K562 (cell line): Measurements from ENCODE around the gene ROMO1. TPM values are rescaled to one million over a fixed set of nuclear protein-coding genes. Genes with fewer than 3 reads are reported as not detected.

Experiments
- ATAC-seq: fragments of 200-7000 bp; cut with Tn5 transposase; 3 replicates; pipeline ENCODE4 v1.9.1; 2020; ENCODE audit warnings: moderate library complexity
- BruUV-seq: library from RNA; stranded (reverse); fragments of 400-500 nt; replicated peaks from 2 replicates; lab custom pipeline; 2021; lab: Mats Ljungman, UMichigan
- CTCF ChIA-PET: fragments of 300-600 bp; formaldehyde crosslinking; extraction: SDS; loops from one replicate; lab custom pipeline; 2021; ENCODE audit warnings: low intra/inter-chr PET ratio; lab: Yijun Ruan, JAX
- POLR2A ChIA-PET: fragments of 300-600, 350-650 bp; sonication (Branson Sonifier 250); formaldehyde crosslinking; extraction: SDS; loops from one replicate; lab custom pipeline; 2021; ENCODE audit warnings: antibody characterized with exemption, inconsistent platforms; lab: Yijun Ruan, JAX
- DNase-seq, 4 experiments: peaks; one replicate each; pipeline versions ENCODE4 v3.0.0 to v3.0.0-alpha.2; 2011 to 2018; ENCODE audit warnings: low spot score in 3 of 4, mixed read lengths in 3 of 4; ENCODE audit errors: extremely low read depth in 1 of 4
- FAIRE-seq: peaks from 2 replicates; lab custom pipeline; 2011; peaks lifted over from hg19 to GRCh38; lab: Jason Lieb, UNC
- H2AFZ ChIP-seq: 2 replicates; pipeline ENCODE4 v1.6.0; 2011; ENCODE audit warnings: low read depth, low read length, control low read depth, inconsistent platforms
- H3K27ac ChIP-seq: fragments of 200-600 bp; 3 replicates; pipeline ENCODE4 v1.8.0; 2011; ENCODE audit warnings: low read depth, mild to moderate bottlenecking, control low read depth, inconsistent platforms, low read length, moderate library complexity, mixed read lengths; ENCODE audit errors: extremely low read depth
- H3K27me3 ChIP-seq, 2 experiments: fragments of 300-600 bp in 1 of 2; 2 replicates in 1 of 2; 3 replicates in 1 of 2; pipeline versions ENCODE4 v1.6.0 to v1.8.0; 2011; ENCODE audit warnings: inconsistent platforms in 2 of 2, low read length in 2 of 2, mild to moderate bottlenecking in 1 of 2, mixed read lengths in 1 of 2, moderate library complexity in 1 of 2; ENCODE audit not compliant: control insufficient read depth in 2 of 2, insufficient read depth in 2 of 2
- H3K36me3 ChIP-seq: fragments of 300-600 bp; 3 replicates; pipeline ENCODE4 v1.8.0; 2011; ENCODE audit warnings: mild to moderate bottlenecking, low read length, inconsistent platforms; ENCODE audit not compliant: control insufficient read depth, insufficient read depth
- H3K4me1 ChIP-seq, 2 experiments: fragments of 200-600 bp in 1 of 2; replicated peaks in 1 of 2; 2 replicates in 1 of 2; 3 replicates in 1 of 2; pipeline versions ENCODE4 v1.5.1 to v1.8.0; 2011; ENCODE audit warnings: inconsistent platforms in 2 of 2, low read length in 2 of 2, mild to moderate bottlenecking in 1 of 2, mixed read lengths in 1 of 2, moderate library complexity in 1 of 2; ENCODE audit not compliant: control insufficient read depth in 2 of 2, insufficient read depth in 2 of 2
- H3K4me2 ChIP-seq: 2 replicates; pipeline ENCODE4 v1.6.1; 2011; ENCODE audit warnings: low read length, control low read depth, inconsistent platforms, mixed read lengths; ENCODE audit not compliant: insufficient read depth
- H3K4me3 ChIP-seq: fragments of 200-600 bp; sonication (generic), shearing (Covaris generic); 2 replicates; pipeline ENCODE4 v1.5.1; 2016; ENCODE audit warnings: control low read depth, inconsistent platforms
- H3K79me2 ChIP-seq: fragments of 200-600 bp; 3 replicates; pipeline ENCODE4 v1.8.0; 2011; ENCODE audit warnings: low read length, inconsistent platforms; ENCODE audit not compliant: control insufficient read depth, insufficient read depth
- H3K9ac ChIP-seq, 2 experiments: 2 replicates each; pipeline versions ENCODE4 v1.6.0 to v1.6.1; 2011; ENCODE audit warnings: low read depth in 2 of 2, low read length in 2 of 2, control low read depth in 1 of 2, inconsistent platforms in 1 of 2, mild to moderate bottlenecking in 1 of 2, mixed read lengths in 1 of 2; ENCODE audit not compliant: insufficient read depth in 1 of 2
- H3K9me1 ChIP-seq: one replicate; pipeline ENCODE4 v1.6.0; 2011; ENCODE audit warnings: inconsistent platforms, mild to moderate bottlenecking, low read length, moderate library complexity; ENCODE audit not compliant: control insufficient read depth, insufficient read depth
- H3K9me3 ChIP-seq: replicated peaks from 2 replicates; pipeline ENCODE4 v1.5.1; 2011; ENCODE audit warnings: low read depth, low read length, inconsistent platforms; ENCODE audit not compliant: control insufficient read depth, insufficient read depth
- H4K20me1 ChIP-seq: replicated peaks from 2 replicates; pipeline ENCODE4 v1.6.1; 2011; ENCODE audit warnings: low read length, inconsistent platforms, mixed read lengths; ENCODE audit not compliant: control insufficient read depth, insufficient read depth
- CBX5 ChIP-seq: IDR thresholded peaks from 2 replicates; pipeline ENCODE4 v1.6.1; 2014; ENCODE audit warnings: low read depth, borderline replicate concordance
- HNRNPH1 ChIP-seq: fragments of 200-400 bp; formaldehyde crosslinking; optimal IDR thresholded peaks from 2 replicates; pipeline ENCODE3; 2017; ENCODE audit warnings: low read depth, mild to moderate bottlenecking, low read length, moderate library complexity
- ILK ChIP-seq: fragments of 450-650 bp; IDR thresholded peaks from 2 replicates; pipeline ENCODE4 v1.6.1; 2016; ENCODE audit warnings: missing genetic modification characterization, low read depth, mild to moderate bottlenecking, missing compliant biosample characterization, moderate library complexity, borderline replicate concordance
- PRPF4 ChIP-seq: fragments of 200-400 bp; formaldehyde crosslinking; IDR thresholded peaks from one replicate; pipeline ENCODE4 v1.6.1; 2017; ENCODE audit warnings: low read length, low read depth, mild to moderate bottlenecking; ENCODE audit not compliant: insufficient read depth, poor library complexity, severe bottlenecking
- RB1 ChIP-seq: fragments of 450-650 bp; IDR thresholded peaks from 2 replicates; pipeline ENCODE4 v1.6.1; 2017; ENCODE audit warnings: low read depth, mild to moderate bottlenecking
- RBM39 ChIP-seq: fragments of 200-400 bp; formaldehyde crosslinking; optimal IDR thresholded peaks from 2 replicates; pipeline ENCODE3; 2018; ENCODE audit warnings: low read depth, low read length
- SMARCA5 ChIP-seq: fragments of 450-650 bp; IDR thresholded peaks from 2 replicates; pipeline ENCODE4 v1.6.1; 2016
- STAT5A ChIP-seq: IDR thresholded peaks from 2 replicates; pipeline ENCODE4 v1.6.1; 2012; ENCODE audit warnings: low read length, inconsistent platforms, borderline replicate concordance
- THAP7 ChIP-seq: fragments of 250-450 bp; sonication (Bioruptor Pico); IDR thresholded peaks from 2 replicates; pipeline ENCODE4 v1.5.0; 2021
- ZFPM2 ChIP-seq: fragments of 250-450 bp; sonication (Bioruptor Pico); IDR thresholded peaks from 2 replicates; pipeline ENCODE4 v1.5.1; 2022; ENCODE audit warnings: mild to moderate bottlenecking
- ZNF444 ChIP-seq: fragments of 250-450 bp; sonication (Bioruptor Pico); IDR thresholded peaks from 2 replicates; pipeline ENCODE4 v1.4.0; 2020; ENCODE audit warnings: mild to moderate bottlenecking, moderate library complexity
- ZNF449 ChIP-seq: fragments of 250-450 bp; sonication (Bioruptor Pico); IDR thresholded peaks from 2 replicates; pipeline ENCODE4 v1.8.0; 2022; ENCODE audit warnings: moderate library complexity, mild to moderate bottlenecking, inconsistent platforms
- ZNF699 ChIP-seq: fragments of 250-450 bp; sonication (Bioruptor Pico); IDR thresholded peaks from 2 replicates; pipeline ENCODE4 v1.8.0; 2021; ENCODE audit warnings: mild to moderate bottlenecking, moderate library complexity; ENCODE audit not compliant: insufficient replicate concordance
- WGBS: fragments of 100-300 bp; shearing (Covaris generic); methylation state at CpG from one replicate; pipeline ENCODE4 v1.1.6; 2016; ENCODE audit warnings: low coverage, mixed read lengths; ENCODE audit not compliant: insufficient coverage; ENCODE audit errors: missing lambda C conversion rate; 5-methylcytosine and 5-hydroxymethylcytosine counted together
- in situ Hi-C: fragments of 300-500 bp; cut with MboI; formaldehyde crosslinking; loops from 4 replicates; pipeline ENCODE4 v1.15.0; 2018; ENCODE audit warnings: inconsistent platforms, mixed read lengths
- intact Hi-C: fragments of 100-400 bp; cut with micrococcal nuclease; formaldehyde crosslinking; loops from 2 replicates; pipeline ENCODE4 v1.14.2; 2022
- polyA plus RNA-seq, 8 experiments: library from polyadenylated mRNA; depleted of rRNA in 4 of 8; stranded (reverse) in 5 of 8; unstranded in 3 of 8; fragments of >200 nt; fragmentation: Nextera tagmentation in 2 of 8; fragmentation: Illumina TruSeq in 1 of 8; extraction: Ambion mirVana in 2 of 8; extraction: Trizol in 1 of 8; gene quantifications; 2 replicates each; pipeline versions ENCODE4 v1.2.1 to v1.2.3, GENCODE V29; 2011 to 2014; ENCODE audit warnings: inconsistent platforms in 1 of 8, missing spikeins in 1 of 8
- total RNA-seq, 7 experiments: library from RNA; depleted of rRNA in 6 of 7; stranded (reverse); fragments of >200 nt in 6 of 7; fragmentation: Illumina TruSeq in 2 of 7; extraction: Trizol in 2 of 7; gene quantifications; 2 replicates each; pipeline versions ENCODE4 v1.2.1 to v1.2.3, GENCODE V29; 2011 to 2021; ENCODE audit warnings: low replicate concordance in 1 of 7

The ROMO1 gene
- total and polyA plus RNA-seq, 9 of the 15 experiments (the other 6 are each of a cell fraction or from before 2014, with no cell fraction given), result 31.8 to 741 (median 226) TPM

DNA sequence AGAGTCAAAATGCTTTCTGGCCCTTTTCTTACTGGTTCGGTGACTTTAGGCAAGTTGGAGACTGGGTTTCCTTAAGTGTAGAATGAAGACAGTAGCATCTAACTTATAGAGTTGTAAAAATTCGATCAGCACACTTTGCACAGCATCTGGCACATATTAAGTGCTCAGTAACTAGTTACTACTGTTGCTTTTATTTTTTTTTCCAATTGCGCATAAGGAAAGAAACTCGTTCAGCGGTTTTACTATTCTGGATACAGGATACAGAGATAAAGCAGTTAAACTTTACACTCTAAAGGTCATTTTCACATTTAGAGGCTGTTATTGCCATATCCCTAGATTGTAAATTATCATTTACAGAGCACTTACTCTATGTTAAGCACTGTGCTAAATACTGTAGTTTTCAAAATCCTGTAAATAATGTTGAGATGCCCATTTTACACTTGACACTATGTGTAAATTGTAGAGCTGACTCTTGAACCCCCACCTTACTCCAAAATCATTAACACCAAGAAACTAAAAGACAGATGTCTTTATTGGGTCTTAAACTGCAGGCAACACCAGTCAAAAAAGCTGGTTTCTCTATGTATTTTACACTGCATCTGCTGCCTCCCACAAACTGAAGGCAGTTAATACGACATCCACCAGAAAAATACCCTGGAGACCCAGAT is 886 bp downstream of the ROMO1 start (continued):
- TF ChIP-seq ZNF449 (CRISPR knock-in tag), result no peak

DNA sequence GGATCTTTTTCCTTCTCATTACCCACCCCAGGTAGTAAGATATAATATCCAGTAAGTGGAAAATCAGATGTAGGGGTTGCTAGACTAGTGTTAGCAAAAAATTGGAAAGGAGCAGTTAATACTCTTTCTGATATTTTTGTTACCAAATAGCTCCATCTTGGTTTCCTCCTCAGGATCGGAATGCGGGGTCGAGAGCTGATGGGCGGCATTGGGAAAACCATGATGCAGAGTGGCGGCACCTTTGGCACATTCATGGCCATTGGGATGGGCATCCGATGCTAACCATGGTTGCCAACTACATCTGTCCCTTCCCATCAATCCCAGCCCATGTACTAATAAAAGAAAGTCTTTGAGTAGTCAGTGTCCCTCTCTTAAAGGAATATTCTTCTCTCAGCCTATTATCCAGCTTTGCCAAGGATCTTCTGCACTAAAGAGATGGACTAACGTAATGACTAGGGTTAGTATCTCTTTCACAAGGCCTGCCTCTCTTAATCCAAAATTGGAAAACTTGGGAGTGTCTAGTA is 1.5 kb downstream of the ROMO1 start:
- ChIA-PET POLR2A (interaction anchor here (0.7 to 12.6 kb wide), 11 partner anchors 9 to 42 kb away, joined by 3 to 102 read pairs (median 5); partner anchors contain the start of gene RBM39), CTCF (no interaction called here)
- 85% methylated on average over 7 of the region's 7 CpGs for WGBS
- FAIRE-seq (no peak), DNase-seq (no peak)
- Histone ChIP-seq H3K27me3 (no peaks in the 10 kb centered on the region), H3K36me3 (peaks cover 68% of the 10 kb centered on the region), H2AFZ (no peak overlapping the region), H3K79me2 (peaks cover 44% of the 10 kb centered on the region), H3K9me3 (no peaks in the 10 kb centered on the region), H3K9ac (peak overlapping the region in 1 of 2 experiments; percentile 97; a peak in 3 of 4 replicates), H3K27ac (peak overlapping the region; percentile 8; the same call in 1 of the 3 replicates), H3K9me1 (no peaks in the 10 kb centered on the region), H3K4me1 (peaks cover 10 to 14% of the 10 kb centered on the region in 2 experiments; a peak in 4 of 5 replicates), H3K4me3 (peak overlapping the region; percentile 96), H4K20me1 (no peaks in the 10 kb centered on the region; the same call in 1 of the 2 replicates)
- intact Hi-C loops (no loop called here), in situ Hi-C loops (no loop called here)
- TF ChIP-seq ILK (no peak), RB1 (0 out of 2 replicates have a peak, but pooled peaks have one; percentile 13), HNRNPH1 (no peak), ZFPM2 (CRISPR knock-in tag) (no peak), PRPF4 (no peak), RBM39 (no peak), STAT5A (no peak), ZNF444 (no peak), CBX5 (no peak), SMARCA5 (no peak), THAP7 (0 out of 2 replicates have a peak, but pooled peaks have one; percentile 53), ZNF699 (CRISPR knock-in tag) (no peak)
- TF ChIP-seq, all 486 proteins: peak for 2
- peak overlapping the region; percentile 98 for H3K4me2 ChIP-seq
- BruUV-seq, result no TSS peak
- no peak for ATAC-seq
